Measurements from ENCODE around the gene POLA1. TPM values are rescaled to one million over a fixed set of nuclear protein-coding genes. Genes with fewer than 3 reads are reported as not detected.

The POLA1 gene
- total and polyA plus RNA-seq, 2 experiments from 2014 or later = 19.4 to 22.9 TPM

DNA sequence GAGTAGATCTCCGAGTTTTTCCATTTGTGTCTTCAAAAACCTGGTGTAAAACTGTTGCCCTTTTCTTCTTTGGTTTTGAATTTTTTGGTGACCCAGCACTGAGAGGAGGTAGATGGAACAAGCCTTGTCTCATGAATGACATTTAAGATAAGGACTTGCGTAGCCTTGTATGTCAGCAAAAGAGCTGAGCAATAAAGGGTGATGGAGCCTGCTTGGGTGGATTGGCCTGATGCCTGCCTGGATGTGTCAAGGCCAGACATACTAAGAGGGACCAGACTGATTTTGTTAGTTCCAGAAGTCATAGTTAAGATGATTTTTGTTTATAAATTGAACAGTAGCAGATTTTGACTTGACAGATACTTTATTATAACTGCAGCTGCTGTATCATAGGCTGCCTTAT lies 134.9 kb downstream of the POLA1 start:
- TF ChIP-seq, protein P1, sequence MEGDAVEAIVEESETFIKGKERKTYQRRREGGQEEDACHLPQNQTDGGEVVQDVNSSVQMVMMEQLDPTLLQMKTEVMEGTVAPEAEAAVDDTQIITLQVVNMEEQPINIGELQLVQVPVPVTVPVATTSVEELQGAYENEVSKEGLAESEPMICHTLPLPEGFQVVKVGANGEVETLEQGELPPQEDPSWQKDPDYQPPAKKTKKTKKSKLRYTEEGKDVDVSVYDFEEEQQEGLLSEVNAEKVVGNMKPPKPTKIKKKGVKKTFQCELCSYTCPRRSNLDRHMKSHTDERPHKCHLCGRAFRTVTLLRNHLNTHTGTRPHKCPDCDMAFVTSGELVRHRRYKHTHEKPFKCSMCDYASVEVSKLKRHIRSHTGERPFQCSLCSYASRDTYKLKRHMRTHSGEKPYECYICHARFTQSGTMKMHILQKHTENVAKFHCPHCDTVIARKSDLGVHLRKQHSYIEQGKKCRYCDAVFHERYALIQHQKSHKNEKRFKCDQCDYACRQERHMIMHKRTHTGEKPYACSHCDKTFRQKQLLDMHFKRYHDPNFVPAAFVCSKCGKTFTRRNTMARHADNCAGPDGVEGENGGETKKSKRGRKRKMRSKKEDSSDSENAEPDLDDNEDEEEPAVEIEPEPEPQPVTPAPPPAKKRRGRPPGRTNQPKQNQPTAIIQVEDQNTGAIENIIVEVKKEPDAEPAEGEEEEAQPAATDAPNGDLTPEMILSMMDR (IDR thresholded peaks at IDR 0.05; ENCODE audit: low read depth, low read length) = no peak
- Histone ChIP-seq H3K4me1 (ENCODE audit: low read depth) (no peaks in the 10 kb centered on the region), H3K4me3 (no peak overlapping the region), H3K27me3 (no peaks in the 10 kb centered on the region), H3K9me3 (ENCODE audit: low read depth) (no peaks in the 10 kb centered on the region), H3K27ac (no peak overlapping the region), H3K36me3 (peaks cover 14% of the 10 kb centered on the region)
- DNase-seq (ENCODE audit: low read depth in 1 of 2, low spot score in 1 of 2) = peak in 1 of 2 donors; percentile 11

DNA sequence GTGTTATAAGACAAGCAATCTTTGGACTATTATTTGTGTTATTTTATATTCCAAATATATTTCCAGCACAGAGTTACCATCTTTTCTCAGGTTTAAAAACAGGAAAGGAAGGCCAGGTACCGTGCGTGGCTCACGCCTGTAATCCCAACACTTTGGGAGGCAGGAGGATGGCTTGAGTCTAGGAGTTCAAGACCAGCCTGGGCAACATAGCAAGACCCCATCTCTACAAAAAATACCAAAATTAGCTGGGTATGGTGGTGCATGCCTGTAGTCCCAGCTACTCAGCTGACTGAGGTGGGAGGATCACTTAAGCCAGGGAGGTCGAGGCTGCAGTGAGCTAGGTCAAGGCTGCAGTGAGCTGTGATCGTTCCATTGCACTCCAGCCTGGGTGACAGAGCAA lies 140.0 kb downstream of the POLA1 start:
- DNase-seq (ENCODE audit: low read depth in 1 of 2, low spot score in 1 of 2) = no peak
- no peaks in the 10 kb centered on the region for H3K27me3 ChIP-seq
- no peak overlapping the region for H3K4me3 ChIP-seq
- no peaks in the 10 kb centered on the region for H3K36me3 ChIP-seq
- H3K4me1 ChIP-seq (ENCODE audit: low read depth) = no peaks in the 10 kb centered on the region
- H3K27ac ChIP-seq = no peak overlapping the region
- no peaks in the 10 kb centered on the region for H3K9me3 ChIP-seq (ENCODE audit: low read depth)
- TF ChIP-seq, protein P1 (IDR thresholded peaks at IDR 0.05; ENCODE audit: low read depth, low read length) = no peak

DNA sequence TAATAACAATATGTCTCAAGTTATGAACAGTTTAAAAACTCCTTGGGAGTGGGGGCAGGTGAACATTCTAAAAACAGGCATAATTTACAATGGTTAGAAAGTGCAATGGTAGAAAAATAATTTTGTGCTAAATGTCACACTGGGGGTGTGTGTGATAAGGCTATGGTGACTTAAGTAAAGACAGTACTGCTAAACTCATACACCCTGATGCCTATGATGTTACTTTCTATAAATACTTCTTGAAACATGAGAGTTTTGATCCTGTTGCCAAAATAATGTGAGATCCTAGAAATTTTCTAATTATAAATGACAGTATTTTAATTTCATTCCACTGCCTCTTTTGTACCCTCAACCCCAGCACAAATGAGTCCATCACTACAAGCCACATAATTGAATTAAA lies 144.2 kb downstream of the POLA1 start:
- no peak overlapping the region for H3K27ac ChIP-seq
- DNase-seq (ENCODE audit: low read depth in 1 of 2, low spot score in 1 of 2) = no peak

DNA sequence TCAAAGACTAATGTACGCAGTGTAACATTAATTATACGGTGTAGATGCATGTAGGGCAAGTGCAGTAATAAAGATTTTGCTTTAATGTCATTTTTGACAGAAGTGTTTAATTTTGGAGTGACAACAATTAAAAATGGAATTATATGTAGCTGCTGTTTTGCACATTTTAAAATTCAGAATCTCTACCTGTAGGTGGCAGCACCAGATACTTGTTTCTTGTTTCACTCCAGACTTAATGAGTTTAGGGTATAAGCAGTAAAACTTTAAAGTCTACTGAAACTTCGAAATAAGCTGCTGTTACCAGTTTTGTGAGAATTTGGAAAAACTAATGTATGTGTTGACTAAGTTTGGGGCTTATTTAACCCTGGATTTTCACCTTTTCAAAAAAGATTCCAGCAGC lies 144.9 kb downstream of the POLA1 start:
- Histone ChIP-seq H3K9me3 (ENCODE audit: low read depth) (no peaks in the 10 kb centered on the region), H3K4me1 (ENCODE audit: low read depth) (no peaks in the 10 kb centered on the region), H3K27ac (no peak overlapping the region), H3K4me3 (no peak overlapping the region), H3K27me3 (no peaks in the 10 kb centered on the region), H3K36me3 (peaks cover 2% of the 10 kb centered on the region)
- TF ChIP-seq, protein P1 (IDR thresholded peaks at IDR 0.05; ENCODE audit: low read depth, low read length) = peak; percentile 29
- peak; percentile 43 to 54 for DNase-seq (ENCODE audit: low read depth in 1 of 2, low spot score in 1 of 2)

More for the DNA sequence above, 144.2 kb downstream of the POLA1 start:
- no peaks in the 10 kb centered on the region for H3K27me3 ChIP-seq
- no peaks in the 10 kb centered on the region for H3K36me3 ChIP-seq
- no peaks in the 10 kb centered on the region for H3K9me3 ChIP-seq (ENCODE audit: low read depth)
- no peaks in the 10 kb centered on the region for H3K4me1 ChIP-seq (ENCODE audit: low read depth)
- no peak overlapping the region for H3K4me3 ChIP-seq
- TF ChIP-seq, protein P1 (IDR thresholded peaks at IDR 0.05; ENCODE audit: low read depth, low read length) = no peak

DNA sequence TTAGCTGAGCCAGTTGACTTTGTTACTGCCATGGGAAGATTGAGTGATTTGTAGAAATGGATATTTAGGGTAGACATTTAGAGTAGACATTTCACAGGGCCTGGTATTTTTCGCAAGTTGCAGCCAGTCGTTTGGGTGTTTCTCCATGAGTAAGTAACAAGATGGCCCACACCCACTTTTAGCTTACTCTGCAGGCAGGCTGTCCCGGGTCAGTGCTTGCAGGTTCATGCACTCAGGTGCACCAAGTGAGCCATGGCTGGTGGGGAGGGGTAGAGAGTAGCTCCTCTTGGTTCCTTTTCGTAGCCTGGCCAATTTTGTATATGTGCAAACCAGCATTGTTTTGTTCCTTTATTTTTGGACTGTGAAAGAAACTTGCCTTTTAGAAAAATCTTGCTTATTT lies 145.6 kb downstream of the POLA1 start:
- TF ChIP-seq, protein P1 (IDR thresholded peaks at IDR 0.05; ENCODE audit: low read depth, low read length) = no peak
- Histone ChIP-seq H3K36me3 (peaks cover 6% of the 10 kb centered on the region), H3K9me3 (ENCODE audit: low read depth) (no peaks in the 10 kb centered on the region), H3K27me3 (no peaks in the 10 kb centered on the region), H3K4me3 (no peak overlapping the region), H3K4me1 (ENCODE audit: low read depth) (no peaks in the 10 kb centered on the region), H3K27ac (no peak overlapping the region)
- no peak for DNase-seq (ENCODE audit: low read depth in 1 of 2, low spot score in 1 of 2)

DNA sequence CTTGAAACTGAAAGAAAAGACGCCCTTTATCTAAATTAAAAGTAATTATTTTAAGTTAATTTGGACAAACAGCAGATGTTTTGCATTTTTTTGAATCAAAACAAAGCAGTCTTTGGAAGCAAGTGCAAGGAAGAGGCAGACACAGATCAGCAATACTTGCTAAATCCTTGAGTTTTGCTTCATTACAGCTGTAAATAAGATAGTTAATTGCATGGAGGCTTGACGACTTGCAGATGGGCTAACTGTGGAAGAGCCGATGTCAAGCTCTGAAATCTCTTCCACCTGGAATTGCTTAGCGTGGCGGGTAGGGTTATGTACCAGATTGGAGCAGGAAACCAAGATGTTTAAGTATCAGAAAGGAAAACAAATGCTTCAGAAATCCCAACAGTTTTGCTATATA lies 148.8 kb downstream of the POLA1 start:
- no peaks in the 10 kb centered on the region for H3K4me1 ChIP-seq (ENCODE audit: low read depth)
- no peak overlapping the region for H3K27ac ChIP-seq
- H3K9me3 ChIP-seq (ENCODE audit: low read depth) = no peaks in the 10 kb centered on the region
- DNase-seq (ENCODE audit: low read depth in 1 of 2, low spot score in 1 of 2) = no peak
- H3K4me3 ChIP-seq = no peak overlapping the region
- H3K36me3 ChIP-seq = peaks cover 6% of the 10 kb centered on the region
- no peaks in the 10 kb centered on the region for H3K27me3 ChIP-seq
- TF ChIP-seq, protein P1 (IDR thresholded peaks at IDR 0.05; ENCODE audit: low read depth, low read length) = no peak

All from cardiac muscle cell (in vitro differentiated cells and primary cell).